Renal cortex interstitium (tissue), 11 donors: ENCODE data around the gene HOXA11. TPM values are rescaled to one million over a fixed set of nuclear protein-coding genes. Genes with fewer than 3 reads are reported as not detected.

Experiments
- DNase-seq, 11 donors: peaks; one replicate each; pipeline ENCODE4 v3.0.0-alpha.2; 2013; ENCODE audit warnings: low read depth in 9 of 11, low spot score in 4 of 11; ENCODE audit errors: extremely low read depth in 1 of 11
- polyA plus RNA-seq, 3 donors: library from polyadenylated mRNA; unstranded; fragments of 120-200 nt; gene quantifications; one replicate each; pipeline ENCODE4 v1.2.1, GENCODE V29; 2013; ENCODE audit not compliant: insufficient read length in 3 of 3

Gene HOXA11
- polyA plus RNA-seq, 3 donors = 35.9 to 44.0 (median 37.0) TPM

- DNase-seq = no peak
Observed at GRCh38 chr7:27132214-27132613, 52.8 kb downstream of the HOXA11 start.

GRCh38 chr7:27131390-27131819 lies 53.6 kb downstream of the HOXA11 start:
- no peak for DNase-seq

Other genes starting within 250 kb of the HOXA11 start
- 1 to 10 TPM; 2.5 to 3.4 (median 2.7) TPM for gene HOXA1, start 89.2 kb downstream of the HOXA11 start, polyA plus RNA-seq
- 10 to 100 TPM; 10.8 to 11.1 (median 10.8) TPM for gene HOXA2, start 82.5 kb downstream of the HOXA11 start, polyA plus RNA-seq
- gene HOXA4, start 54.5 kb downstream of the HOXA11 start, polyA plus RNA-seq = 10 to 100 TPM; 20.1 to 31.6 (median 23.8) TPM
- gene HOXA5, start 41.6 kb downstream of the HOXA11 start, polyA plus RNA-seq = 10 to 100 TPM; 70.3 to 89.0 (median 71.1) TPM
- gene HOXA6, start 37.5 kb downstream of the HOXA11 start, polyA plus RNA-seq = 10 to 100 TPM; 24.6 to 48.9 (median 36.8) TPM
- 10 to 100 TPM; 42.4 to 62.7 (median 42.7) TPM for gene HOXA3, start 32.6 kb downstream of the HOXA11 start, polyA plus RNA-seq
- gene HOXA7, start 28.6 kb downstream of the HOXA11 start, polyA plus RNA-seq = 10 to 100 TPM; 24.3 to 31.7 (median 31.4) TPM
- 100 to 1,000 TPM; 107 to 119 (median 118) TPM for gene HOXA9, start 19.7 kb downstream of the HOXA11 start, polyA plus RNA-seq
- 100 to 1,000 TPM; 140 to 148 (median 145) TPM for gene HOXA10, start 10.9 kb downstream of the HOXA11 start, polyA plus RNA-seq
- gene HOXA13, start 14.9 kb upstream of the HOXA11 start, polyA plus RNA-seq = under 1 TPM in 1 of 3 donors, not detected in 2; 0.01 TPM
- gene EVX1, start 57.6 kb upstream of the HOXA11 start, polyA plus RNA-seq = under 1 TPM in 2 of 3 donors, not detected in 1; 0.09 to 0.11 TPM